Activated CD4-positive, alpha-beta T cell treated with anti-CD3 and anti-CD28 coated beads for 1 hour (primary cell): ENCODE data around the gene USF1.
"Not testable (repeated sequence)": the region's sequence is repeated elsewhere in the genome, so short reads cannot be mapped to it uniquely, and the experiment has no call there.

ENCODE experiments used
- DNase-seq: peaks from one replicate; pipeline ENCODE4 v3.0.0-alpha.2; 2020

Gene USF1

GRCh38 chr1:161076410-161076809 lies 30.6 kb upstream of the USF1 start:
- DNase-seq, result no peak

GRCh38 chr1:161074676-161075368 lies 29.0 kb upstream of the USF1 start:
- DNase-seq, result no peak

- DNase-seq, result no peak
Measured at GRCh38 chr1:161073474-161074121, 27.8 kb upstream of the USF1 start.

GRCh38 chr1:161072751-161073449 lies 27.1 kb upstream of the USF1 start:
- no peak for DNase-seq

- peak; percentile 26 for DNase-seq
Measured at GRCh38 chr1:161071886-161072371, 26.2 kb upstream of the USF1 start.

- DNase-seq, result no peak
Measured at GRCh38 chr1:161070761-161071160, 25.0 kb upstream of the USF1 start.

GRCh38 chr1:161069731-161070270 lies 24.0 kb upstream of the USF1 start, which contains the start of gene ARHGAP30:
TSS of gene ARHGAP30 (minus strand) at chr1:161069891. CDS start at chr1:161069624, 267 bp downstream.
- DNase-seq, result peak; percentile 70

- no peak for DNase-seq
Measured at GRCh38 chr1:161069241-161069640, 23.5 kb upstream of the USF1 start.

- peak; percentile 67 for DNase-seq
Measured at GRCh38 chr1:161068306-161069234, 22.8 kb upstream of the USF1 start.

- DNase-seq, result no peak
Measured at GRCh38 chr1:161066694-161067093, 20.9 kb upstream of the USF1 start.

GRCh38 chr1:161065681-161066080 lies 19.9 kb upstream of the USF1 start:
- not testable (repeated sequence) for DNase-seq

GRCh38 chr1:161063936-161064335 lies 18.2 kb upstream of the USF1 start:
- not testable (repeated sequence) for DNase-seq

GRCh38 chr1:161061419-161061818 lies 15.6 kb upstream of the USF1 start:
- DNase-seq, result no peak

- no peak for DNase-seq
Measured at GRCh38 chr1:161059293-161059692, 13.5 kb upstream of the USF1 start.

- DNase-seq, result no peak
Measured at GRCh38 chr1:161054805-161055204, 9.0 kb upstream of the USF1 start.

- DNase-seq, result no peak
Measured at GRCh38 chr1:161054232-161054631, 8.5 kb upstream of the USF1 start.

GRCh38 chr1:161052899-161053298 lies 7.1 kb upstream of the USF1 start:
- DNase-seq, result no peak

- no peak for DNase-seq
Measured at GRCh38 chr1:161051219-161051618, 5.4 kb upstream of the USF1 start.

- no peak for DNase-seq
Measured at GRCh38 chr1:161048949-161049722, 3.4 kb upstream of the USF1 start.

- DNase-seq, result no peak
Measured at GRCh38 chr1:161047436-161048420, 2.0 kb upstream of the USF1 start.
